Stomach (tissue), 9 donors: ENCODE results near the gene IL1B. TPM values are rescaled to one million over a fixed set of nuclear protein-coding genes. Genes with fewer than 3 reads are reported as not detected.

ENCODE experiments used
- DNase-seq, 2 donors: peaks; one replicate each; pipeline versions ENCODE4 v3.0.0 to v3.0.0-alpha.2; 2013 to 2019
- H3K27ac ChIP-seq, 5 donors: fragments of 200-600 bp in 4 of 5; sonication (generic) in 4 of 5; one replicate each; pipeline ENCODE4 v1.5.1; 2013 to 2019; ENCODE audit warnings: mild to moderate bottlenecking in 1 of 5, moderate library complexity in 1 of 5
- H3K27me3 ChIP-seq, 3 donors: fragments of 200-600 bp; sonication (generic); one replicate each; pipeline ENCODE4 v1.5.1; 2017 to 2019; ENCODE audit warnings: mixed run types in 1 of 3
- H3K36me3 ChIP-seq, 4 donors: fragments of 200-600 bp; sonication (generic); 1 replicate in 3 of 4; 2 replicates in 1 of 4; pipeline ENCODE4 v1.5.1; 2016 to 2019
- H3K4me1 ChIP-seq, 4 donors: fragments of 200-600 bp; sonication (generic); one replicate each; pipeline ENCODE4 v1.5.1; 2016 to 2019
- H3K4me3 ChIP-seq, 4 donors: fragments of 200-600 bp; sonication (generic) in 3 of 4; one replicate each; pipeline ENCODE4 v1.5.1; 2016 to 2019; ENCODE audit warnings: mild to moderate bottlenecking in 1 of 4
- H3K9me3 ChIP-seq, 4 donors: fragments of 200-600 bp; sonication (generic); one replicate each; pipeline ENCODE4 v1.5.1; 2016 to 2019
- EP300 ChIP-seq: sonication (generic); formaldehyde crosslinking; IDR thresholded peaks from one replicate; pipeline ENCODE4 v1.6.1; 2017; ENCODE audit warnings: antibody characterized with exemption
- POLR2A ChIP-seq, 4 donors: fragments of 450-650 bp; IDR thresholded peaks; one replicate each; pipeline ENCODE4 v1.6.1; 2016; ENCODE audit warnings: antibody characterized with exemption in 4 of 4, control low read depth in 2 of 4, mild to moderate bottlenecking in 1 of 4, moderate library complexity in 1 of 4
- POLR2AphosphoS5 ChIP-seq, 3 donors: sonication (generic); formaldehyde crosslinking; IDR thresholded peaks; one replicate each; pipeline ENCODE4 v1.6.1; 2016; ENCODE audit warnings: antibody characterized with exemption in 3 of 3
- WGBS, 5 donors: extraction: QIAGEN DNeasy Blood & Tissue Kit in 3 of 5; methylation state at CpG; one replicate each; pipeline versions ENCODE4 v1.1.5 to v1.1.7; 2013 to 2018; 5-methylcytosine and 5-hydroxymethylcytosine counted together
- intact Hi-C: fragments of 100-400 bp; cut with DNase I; formaldehyde crosslinking; loops from one replicate; pipeline ENCODE4 v1.15.1; 2023; ENCODE audit warnings: low total_unique reads
- polyA plus RNA-seq, 3 donors: library from polyadenylated mRNA; stranded (reverse); fragments of 200-250 nt; gene quantifications; one replicate each; pipeline ENCODE4 v1.2.3, GENCODE V29; 2013
- total RNA-seq, 5 donors: library from RNA; depleted of rRNA; stranded (reverse); fragments of >200 nt; gene quantifications; one replicate each; pipeline versions ENCODE4 v1.1.0 to v1.2.3, GENCODE V29; 2014 to 2016
- TF ChIP-seq, protein P1 (sequence below), 7 experiments: fragments of 450-650 bp in 4 of 7; fragments of 200-600 bp in 3 of 7; sonication (generic) in 3 of 7; IDR thresholded peaks; one replicate each; pipeline ENCODE4 v1.5.1; 2016 to 2019; ENCODE audit warnings: antibody characterized with exemption in 7 of 7, control low read depth in 2 of 7, mild to moderate bottlenecking in 1 of 7
- donor health status: healthy with polysubstance abuse.
- donor health status: Bipolar disorder and iron deficiency.
- donor health status: healthy.

IL1B gene
- total and polyA plus RNA-seq, 8 donors: 1.2 to 64.9 (median 14.4) TPM

DNA sequence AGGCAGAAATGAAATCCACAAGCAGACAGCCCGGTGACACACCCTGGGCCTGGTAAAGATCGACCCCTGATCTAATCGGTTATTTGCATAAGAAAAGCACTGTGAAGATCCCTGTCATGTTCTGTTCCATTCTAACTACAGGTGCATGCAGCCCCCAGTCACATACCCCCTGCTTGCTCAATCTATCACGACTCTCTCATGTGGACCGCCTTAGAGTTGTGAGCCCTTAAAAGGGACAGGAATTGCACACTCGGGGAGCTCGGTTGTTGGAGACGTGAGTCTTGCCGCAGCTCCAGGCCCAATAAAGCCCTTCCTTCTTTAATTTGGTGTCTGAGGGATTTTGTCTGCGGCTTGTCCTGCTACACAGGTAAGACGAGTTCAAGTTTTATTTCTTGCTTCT, 13.4 kb upstream of the IL1B start:
- intact Hi-C loops: no loop called here
- H3K9me3 ChIP-seq: no peaks in the 10 kb centered on the region
- WGBS, 5 donors: 92 to 95% (median 95%) methylated on average over 11 of the region's 11 CpGs
- no peak overlapping the region for H3K27ac ChIP-seq
- no peaks in the 10 kb centered on the region for H3K4me1 ChIP-seq
- DNase-seq: no peak
- H3K4me3 ChIP-seq: no peak overlapping the region
- H3K36me3 ChIP-seq: no peaks in the 10 kb centered on the region
- no peak for TF ChIP-seq POLR2AphosphoS5 (IDR thresholded peaks at IDR 0.05)
- no peak for TF ChIP-seq POLR2A (IDR thresholded peaks at IDR 0.05)
- TF ChIP-seq, protein P1, sequence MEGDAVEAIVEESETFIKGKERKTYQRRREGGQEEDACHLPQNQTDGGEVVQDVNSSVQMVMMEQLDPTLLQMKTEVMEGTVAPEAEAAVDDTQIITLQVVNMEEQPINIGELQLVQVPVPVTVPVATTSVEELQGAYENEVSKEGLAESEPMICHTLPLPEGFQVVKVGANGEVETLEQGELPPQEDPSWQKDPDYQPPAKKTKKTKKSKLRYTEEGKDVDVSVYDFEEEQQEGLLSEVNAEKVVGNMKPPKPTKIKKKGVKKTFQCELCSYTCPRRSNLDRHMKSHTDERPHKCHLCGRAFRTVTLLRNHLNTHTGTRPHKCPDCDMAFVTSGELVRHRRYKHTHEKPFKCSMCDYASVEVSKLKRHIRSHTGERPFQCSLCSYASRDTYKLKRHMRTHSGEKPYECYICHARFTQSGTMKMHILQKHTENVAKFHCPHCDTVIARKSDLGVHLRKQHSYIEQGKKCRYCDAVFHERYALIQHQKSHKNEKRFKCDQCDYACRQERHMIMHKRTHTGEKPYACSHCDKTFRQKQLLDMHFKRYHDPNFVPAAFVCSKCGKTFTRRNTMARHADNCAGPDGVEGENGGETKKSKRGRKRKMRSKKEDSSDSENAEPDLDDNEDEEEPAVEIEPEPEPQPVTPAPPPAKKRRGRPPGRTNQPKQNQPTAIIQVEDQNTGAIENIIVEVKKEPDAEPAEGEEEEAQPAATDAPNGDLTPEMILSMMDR (IDR thresholded peaks at IDR 0.05): no peak
- TF ChIP-seq EP300: no peak
- no peaks in the 10 kb centered on the region for H3K27me3 ChIP-seq

DNA sequence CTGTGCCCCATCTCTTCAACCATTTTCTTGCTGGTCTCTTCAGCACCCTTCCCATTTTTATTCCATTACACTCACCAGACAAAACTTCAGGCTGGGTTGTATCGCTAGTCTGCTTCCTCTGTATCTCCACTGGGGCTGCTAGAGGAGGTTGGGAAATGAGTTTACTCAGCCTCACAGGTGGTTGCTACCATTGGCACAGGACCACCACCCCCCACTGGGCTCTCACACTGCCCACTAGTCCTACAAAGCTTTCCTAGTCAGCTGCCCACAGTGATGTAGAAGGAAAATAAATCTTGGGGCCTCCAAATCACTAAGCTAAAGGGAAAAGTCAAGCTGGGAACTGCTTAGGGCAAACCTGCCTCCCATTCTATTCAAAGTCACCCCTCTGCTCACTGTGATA, 12.3 kb upstream of the IL1B start:
- intact Hi-C loops: no loop called here
- Histone ChIP-seq H3K4me3 (no peak overlapping the region), H3K27me3 (no peaks in the 10 kb centered on the region), H3K4me1 (no peaks in the 10 kb centered on the region), H3K9me3 (no peaks in the 10 kb centered on the region), H3K36me3 (no peaks in the 10 kb centered on the region), H3K27ac (no peak overlapping the region)
- DNase-seq: no peak
- TF ChIP-seq EP300: no peak
- TF ChIP-seq POLR2A (IDR thresholded peaks at IDR 0.05): no peak
- TF ChIP-seq POLR2AphosphoS5 (IDR thresholded peaks at IDR 0.05): no peak
- TF ChIP-seq, protein P1 (IDR thresholded peaks at IDR 0.05): no peak
- 74 to 89% (median 83%) methylated on average over 1 of the region's 1 CpG for whole genome bisulfite sequencing, 5 donors

DNA sequence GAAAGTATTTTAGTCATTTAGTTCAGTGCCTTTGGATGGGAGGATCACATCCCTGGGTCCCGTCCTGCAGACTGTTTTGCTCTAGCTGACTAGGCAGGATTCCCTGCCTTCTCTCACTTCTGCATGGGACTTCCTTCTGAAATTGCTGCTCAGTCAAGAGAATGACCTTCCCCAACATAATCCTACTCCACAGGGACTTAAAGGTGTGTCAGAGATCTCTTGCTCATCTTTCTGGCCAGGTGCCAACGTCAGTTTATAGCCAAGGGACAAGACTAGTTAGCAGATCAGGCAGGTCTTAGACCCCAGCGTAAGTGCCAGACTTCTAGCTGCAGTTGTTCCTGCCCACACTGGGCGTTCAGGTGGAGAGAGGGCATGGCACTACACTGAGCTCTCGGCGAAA, 9.5 kb upstream of the IL1B start:
- no peaks in the 10 kb centered on the region for H3K27me3 ChIP-seq
- no peaks in the 10 kb centered on the region for H3K36me3 ChIP-seq
- no peak overlapping the region for H3K4me3 ChIP-seq
- no peak overlapping the region for H3K27ac ChIP-seq
- no peaks in the 10 kb centered on the region for H3K9me3 ChIP-seq
- WGBS, 5 donors: 79 to 89% (median 85%) methylated on average over 6 of the region's 6 CpGs
- intact Hi-C loops: no loop called here
- TF ChIP-seq POLR2AphosphoS5 (IDR thresholded peaks at IDR 0.05) (no peak), EP300 (no peak), POLR2A (IDR thresholded peaks at IDR 0.05) (no peak)
- TF ChIP-seq, protein P1 (IDR thresholded peaks at IDR 0.05): no peak
- H3K4me1 ChIP-seq: no peaks in the 10 kb centered on the region
- no peak for DNase-seq

DNA sequence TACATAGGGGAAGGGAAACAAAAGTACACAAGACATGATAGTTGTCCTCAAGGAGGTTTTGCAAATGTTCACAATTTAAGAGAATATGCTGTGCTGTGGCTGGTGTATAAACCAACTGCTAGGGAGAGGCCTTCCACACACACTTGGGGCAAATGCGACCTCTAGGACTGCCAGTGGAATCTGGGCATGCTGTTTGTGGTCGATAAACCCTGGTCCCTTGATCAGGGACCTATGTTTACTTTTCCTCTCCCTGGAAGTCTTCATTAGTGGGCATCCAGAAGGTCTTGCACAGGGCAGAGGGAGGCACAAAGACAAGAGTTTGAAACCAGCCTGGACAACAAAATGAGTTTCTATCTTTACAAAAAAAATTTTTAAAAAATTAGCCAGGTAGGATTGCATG, 7.3 kb upstream of the IL1B start:
- Histone ChIP-seq H3K27ac (no peak overlapping the region), H3K9me3 (no peaks in the 10 kb centered on the region), H3K4me1 (peaks cover 0 to 8% (median 0%) of the 10 kb centered on the region in 4 donors), H3K4me3 (no peak overlapping the region), H3K27me3 (peaks cover 0 to 5% (median 0%) of the 10 kb centered on the region in 3 donors), H3K36me3 (no peaks in the 10 kb centered on the region)
- WGBS, 5 donors: 38 to 71% (median 50%) methylated on average over 2 of the region's 2 CpGs
- TF ChIP-seq, protein P1 (IDR thresholded peaks at IDR 0.05): no peak
- TF ChIP-seq POLR2AphosphoS5 (IDR thresholded peaks at IDR 0.05) (no peak), EP300 (no peak), POLR2A (IDR thresholded peaks at IDR 0.05) (no peak)
- DNase-seq: no peak
- intact Hi-C loops: no loop called here
